Astrocyte (in vitro differentiated cells and primary cell): ENCODE data around the gene TERT.

Source experiments
- EZH2 ChIP-seq: IDR thresholded peaks from 2 replicates; pipeline ENCODE4 v1.6.1; 2012; ENCODE audit warnings: mild to moderate bottlenecking, low read length, inconsistent platforms; ENCODE audit not compliant: insufficient read depth
- TF ChIP-seq, protein P1 (sequence below): IDR thresholded peaks from 2 replicates; pipeline ENCODE4 v1.5.1; 2011; ENCODE audit warnings: low read depth, mild to moderate bottlenecking, inconsistent platforms, low read length, moderate library complexity; ENCODE audit not compliant: insufficient read depth

DNA sequence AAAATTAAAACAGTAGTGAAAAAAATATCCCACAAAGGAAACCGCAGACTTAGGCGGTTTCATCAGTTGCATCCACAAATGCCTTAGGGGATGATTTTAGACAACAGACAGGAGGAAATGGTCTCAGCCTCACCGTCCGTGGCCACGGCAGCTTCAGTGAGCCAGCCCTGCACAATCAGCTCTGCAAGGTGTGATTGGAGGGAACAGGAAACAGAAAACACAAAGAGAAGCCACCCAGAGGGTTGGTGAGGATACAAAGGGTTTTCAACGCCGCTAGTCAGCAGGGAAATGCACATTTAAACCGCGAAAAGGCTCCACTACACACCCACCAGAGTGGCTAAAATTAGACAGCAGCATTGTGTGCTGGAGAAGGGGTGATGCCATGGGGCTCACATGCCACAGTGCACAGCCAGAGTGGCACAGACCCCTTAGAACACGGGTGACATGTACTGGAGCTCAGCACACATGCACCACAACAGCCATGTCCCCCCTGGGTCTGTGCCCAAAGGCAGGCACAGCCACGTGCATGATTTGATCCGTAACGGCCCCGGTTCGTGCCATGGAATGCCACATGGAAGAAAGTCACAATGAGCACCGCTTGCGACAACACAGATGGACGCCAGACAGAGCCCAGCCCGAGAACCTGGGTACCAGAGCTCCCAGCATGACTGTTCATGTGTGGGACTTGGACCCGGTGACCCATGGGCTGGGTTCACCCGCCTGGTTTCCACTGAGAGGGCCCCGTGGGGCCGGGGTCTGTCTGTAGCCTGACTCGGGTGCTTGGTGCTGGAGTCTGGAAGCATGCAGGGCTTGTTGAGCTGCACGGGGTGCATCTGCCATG lies 18.3 kb upstream of the TERT start:
- TF ChIP-seq, protein P1, sequence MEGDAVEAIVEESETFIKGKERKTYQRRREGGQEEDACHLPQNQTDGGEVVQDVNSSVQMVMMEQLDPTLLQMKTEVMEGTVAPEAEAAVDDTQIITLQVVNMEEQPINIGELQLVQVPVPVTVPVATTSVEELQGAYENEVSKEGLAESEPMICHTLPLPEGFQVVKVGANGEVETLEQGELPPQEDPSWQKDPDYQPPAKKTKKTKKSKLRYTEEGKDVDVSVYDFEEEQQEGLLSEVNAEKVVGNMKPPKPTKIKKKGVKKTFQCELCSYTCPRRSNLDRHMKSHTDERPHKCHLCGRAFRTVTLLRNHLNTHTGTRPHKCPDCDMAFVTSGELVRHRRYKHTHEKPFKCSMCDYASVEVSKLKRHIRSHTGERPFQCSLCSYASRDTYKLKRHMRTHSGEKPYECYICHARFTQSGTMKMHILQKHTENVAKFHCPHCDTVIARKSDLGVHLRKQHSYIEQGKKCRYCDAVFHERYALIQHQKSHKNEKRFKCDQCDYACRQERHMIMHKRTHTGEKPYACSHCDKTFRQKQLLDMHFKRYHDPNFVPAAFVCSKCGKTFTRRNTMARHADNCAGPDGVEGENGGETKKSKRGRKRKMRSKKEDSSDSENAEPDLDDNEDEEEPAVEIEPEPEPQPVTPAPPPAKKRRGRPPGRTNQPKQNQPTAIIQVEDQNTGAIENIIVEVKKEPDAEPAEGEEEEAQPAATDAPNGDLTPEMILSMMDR = no peak
- no peak for TF ChIP-seq EZH2
